Measurements from ENCODE around the gene DOK7. TPM values are rescaled to one million over a fixed set of nuclear protein-coding genes. Genes with fewer than 3 reads are reported as not detected.

Gene DOK7
- total RNA-seq, 1 experiment from 2014 or later, result 0.26 TPM

- Histone ChIP-seq H3K9me3 (ENCODE audit: control insufficient read depth, low read depth, low read length) (no peaks in the 10 kb centered on the region), H3K79me2 (ENCODE audit: insufficient read depth, low read length) (no peaks in the 10 kb centered on the region), H3K79me1 (ENCODE audit: insufficient read depth, low read depth, low read length, poor library complexity, severe bottlenecking) (no peaks in the 10 kb centered on the region), H2BK15ac (ENCODE audit: low read depth, low read length) (no peak overlapping the region), H3T11ph (ENCODE audit: low read length) (no peak overlapping the region), H2BK20ac (ENCODE audit: low read depth, low read length, poor library complexity, severe bottlenecking) (no peak overlapping the region), H3K9ac (ENCODE audit: extremely low read depth, insufficient read length, low read length) (no peak overlapping the region), H2AFZ (ENCODE audit: low read length) (no peak overlapping the region), H2BK5ac (ENCODE audit: insufficient read length, low read length) (no peak overlapping the region), H3K14ac (ENCODE audit: insufficient read depth, low read length) (no peak overlapping the region), H3K27me3 (ENCODE audit: insufficient read depth, low read length) (no peaks in the 10 kb centered on the region), H4K20me1 (ENCODE audit: control insufficient read depth, insufficient read depth, insufficient read length) (no peaks in the 10 kb centered on the region), H3K4me2 (ENCODE audit: insufficient read depth, insufficient read length, low read length) (no peak overlapping the region), H2BK12ac (ENCODE audit: insufficient read length, low read depth, low read length) (no peak overlapping the region), H4K5ac (ENCODE audit: insufficient read length, low read depth, low read length) (no peak overlapping the region), H4K91ac (ENCODE audit: insufficient read length, low read depth, low read length) (no peak overlapping the region), H3K23me2 (ENCODE audit: insufficient read length, low read depth, low read length, poor library complexity, severe bottlenecking) (no peaks in the 10 kb centered on the region), H3K23ac (ENCODE audit: insufficient read length, low read depth, low read length) (no peak overlapping the region), H2AK5ac (ENCODE audit: insufficient read length, low read length) (no peak overlapping the region), H3K56ac (ENCODE audit: insufficient read length, low read depth, low read length) (no peak overlapping the region), H4K8ac (replicated peaks; ENCODE audit: insufficient read length, low read depth, low read length) (no peak overlapping the region), H2BK120ac (ENCODE audit: low read depth, low read length, poor library complexity, severe bottlenecking) (no peak overlapping the region), H3K18ac (ENCODE audit: insufficient read length, low read depth, low read length) (no peak overlapping the region), H3K27ac (ENCODE audit: insufficient read length, low read depth, low read length) (no peak overlapping the region), H3K4ac (ENCODE audit: low read depth, low read length) (no peak overlapping the region), H3K4me1 (ENCODE audit: insufficient read depth, low read length) (no peaks in the 10 kb centered on the region)
- Mint-ChIP-seq H3K4me3 (no peak overlapping the region), H3K36me3 (ENCODE audit: insufficient read depth in 1 of 3, low read depth in 3 of 3) (peaks cover 0 to 5% (median 3%) of the 10 kb centered on the region in 3 experiments; a peak in 4 of 7 replicates), H3K27ac (no peak overlapping the region), H3K9me3 (no peaks in the 10 kb centered on the region), H3K4me1 (peaks cover 4 to 11% of the 10 kb centered on the region in 2 experiments; a peak in 3 of 4 replicates), H3K27me3 (ENCODE audit: low read depth) (no peaks in the 10 kb centered on the region)
- no peak for TF ChIP-seq CTCF (conservative IDR thresholded peaks at IDR 0.05)
- DNase-seq, result no peak
- WGBS (ENCODE audit: extremely low coverage, insufficient read length, low lambda C conversion rate), result no CpG with 5 or more reads among the region's 13 CpGs
Measured at GRCh38 chr4:3423952-3424351, 39.2 kb upstream of the DOK7 start.

Data from H9 (cell line).